Measurements from ENCODE around the gene AFAP1L1.

The AFAP1L1 gene

GRCh38 chr5:149315753-149316152, 44.1 kb downstream of the AFAP1L1 start:
- DNase-seq (ENCODE audit: low read depth): no peak

GRCh38 chr5:149317281-149318048, 45.8 kb downstream of the AFAP1L1 start:
- no peak for DNase-seq (ENCODE audit: low read depth)

DNA sequence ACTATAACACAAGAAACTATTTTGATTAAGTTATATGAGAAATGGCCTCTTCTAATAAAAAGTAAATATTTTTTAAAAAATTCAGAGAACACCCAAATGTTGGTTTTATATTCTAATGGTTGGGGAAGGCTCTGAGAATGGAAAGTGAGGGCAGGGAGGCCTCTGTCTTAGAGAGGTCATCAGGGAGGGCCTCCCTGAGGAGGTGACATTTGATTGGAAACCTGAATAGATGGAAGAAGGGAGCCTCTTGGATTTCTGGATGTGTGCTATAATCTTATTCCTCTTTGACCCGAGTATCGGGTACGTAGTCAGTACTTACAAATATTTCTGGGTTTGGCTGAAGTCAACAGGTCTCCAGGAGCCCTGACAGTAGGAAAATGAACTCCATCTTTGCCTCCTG, 47.5 kb downstream of the AFAP1L1 start:
- no peak for DNase-seq (ENCODE audit: low read depth)

GRCh38 chr5:149320791-149321330, 49.2 kb downstream of the AFAP1L1 start:
- DNase-seq (ENCODE audit: low read depth): no peak

DNA sequence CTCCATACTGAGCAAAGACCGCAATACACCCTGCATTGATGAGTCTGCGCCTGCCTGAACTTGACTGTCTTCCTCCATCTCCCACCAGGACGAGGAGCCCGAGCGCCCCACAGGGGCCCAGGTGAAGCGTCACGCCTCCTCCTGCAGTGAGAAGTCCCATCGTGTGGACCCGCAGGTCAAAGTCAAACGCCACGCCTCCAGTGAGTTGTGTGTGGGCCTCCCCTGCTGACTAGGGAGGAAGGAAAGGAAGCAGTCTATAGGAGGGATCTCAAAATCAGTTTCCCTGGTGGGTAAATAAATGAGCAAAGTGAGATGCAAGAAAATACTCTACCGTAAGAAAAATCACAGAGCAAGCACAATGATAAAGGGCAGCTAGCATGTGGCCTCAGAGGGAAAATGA, 50.9 kb downstream of the AFAP1L1 start:
- DNase-seq (ENCODE audit: low read depth): no peak

GRCh38 chr5:149323210-149323609, 51.6 kb downstream of the AFAP1L1 start:
- DNase-seq (ENCODE audit: low read depth): no peak

DNA sequence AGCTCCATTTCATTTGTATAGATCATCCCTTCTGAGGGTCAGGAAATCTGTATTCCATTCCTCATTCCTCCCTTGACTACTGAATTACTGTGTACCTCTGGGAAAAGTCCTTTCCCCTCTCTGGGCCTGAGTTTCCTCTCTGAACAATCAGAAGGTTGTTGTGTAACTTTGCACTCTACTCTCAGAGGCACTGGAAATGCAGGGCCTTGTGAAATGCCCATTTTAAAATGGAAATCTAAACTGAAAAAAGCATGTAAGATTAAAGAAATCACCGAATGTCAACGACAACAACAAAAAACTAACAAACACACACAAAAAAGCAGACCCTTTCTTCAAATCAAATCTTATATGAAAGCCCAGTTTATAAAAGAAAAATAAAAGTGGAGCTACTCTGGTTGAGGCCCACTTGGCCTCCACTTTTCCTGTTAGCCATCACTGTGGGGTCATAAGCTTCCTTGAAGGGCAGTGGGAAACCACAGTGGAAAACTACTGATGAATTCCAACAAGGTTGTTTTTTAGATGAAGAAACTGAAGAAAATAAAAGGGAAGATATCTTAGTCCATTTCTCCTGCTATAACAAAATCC, 52.1 kb downstream of the AFAP1L1 start:
- no peak for DNase-seq (ENCODE audit: low read depth)

GRCh38 chr5:149324641-149325040, 53.0 kb downstream of the AFAP1L1 start:
- no peak for DNase-seq (ENCODE audit: low read depth)

DNA sequence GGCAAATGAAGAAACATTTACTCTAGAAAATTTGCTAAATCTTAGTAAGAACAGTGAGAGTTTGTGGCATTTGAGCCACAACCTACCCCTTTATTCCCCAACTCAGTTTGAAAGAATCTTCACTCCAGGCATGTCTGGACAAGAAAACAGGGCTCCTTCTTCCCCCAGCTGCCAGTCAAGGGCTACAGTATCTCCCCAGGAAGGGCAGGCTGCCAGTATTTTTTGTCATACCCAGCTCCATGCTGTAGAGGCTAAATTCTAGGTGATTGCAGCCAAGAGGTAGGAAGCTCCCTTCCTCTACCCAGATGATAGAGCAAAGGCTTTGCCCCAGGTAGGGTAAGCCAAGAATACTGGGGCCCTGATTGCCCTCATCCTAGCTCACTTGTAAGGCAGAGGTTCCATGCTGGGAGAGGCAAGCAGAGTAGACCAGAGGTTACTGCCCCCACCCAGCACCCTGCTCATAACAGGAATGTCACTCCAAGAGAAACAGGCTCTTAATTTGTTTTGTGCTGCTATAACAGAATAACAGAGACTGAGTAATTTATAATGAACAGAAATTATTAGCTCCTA, 53.6 kb downstream of the AFAP1L1 start:
- DNase-seq (ENCODE audit: low read depth): no peak

DNA sequence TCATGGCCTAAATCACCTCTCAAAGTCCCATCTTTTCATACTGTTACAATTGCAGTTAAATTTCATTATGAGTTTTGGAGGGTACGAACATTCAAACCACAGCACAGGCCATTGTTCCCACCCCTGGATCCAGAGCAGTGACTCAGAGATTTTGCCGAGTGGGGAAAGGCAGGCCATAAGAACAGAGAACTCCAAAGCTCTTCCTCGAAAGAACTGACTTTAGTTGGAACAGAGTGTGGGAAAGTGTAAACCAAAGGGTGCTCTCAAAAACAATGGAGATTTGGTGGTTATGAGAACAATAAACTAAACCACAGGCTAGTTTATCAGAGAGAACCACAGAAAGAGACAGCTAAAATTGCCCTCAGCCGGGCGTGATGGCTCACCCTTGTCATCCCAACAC, 54.2 kb downstream of the AFAP1L1 start:
- DNase-seq (ENCODE audit: low read depth): no peak

GRCh38 chr5:149326611-149327010, 55.0 kb downstream of the AFAP1L1 start:
- DNase-seq (ENCODE audit: low read depth): no peak

DNA sequence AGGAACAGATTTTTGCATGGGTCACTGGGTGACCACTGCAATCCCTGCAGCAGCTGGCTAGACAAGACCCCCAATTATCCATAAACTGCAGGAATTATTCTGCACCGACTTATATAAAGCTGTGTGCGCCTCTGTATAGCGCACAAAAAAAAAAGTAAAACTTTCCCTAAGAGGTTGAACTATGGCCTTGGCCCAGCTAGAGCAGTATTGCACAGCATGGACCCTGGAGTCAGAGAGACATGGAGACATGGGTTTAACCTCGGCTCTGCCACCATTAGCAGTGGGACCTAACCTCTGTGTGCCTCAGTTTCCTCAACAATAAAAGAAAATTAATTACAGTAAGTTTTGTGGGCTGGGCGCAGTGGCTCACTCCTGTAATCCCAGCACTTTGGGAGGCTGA, 56.5 kb downstream of the AFAP1L1 start:
- no peak for DNase-seq (ENCODE audit: low read depth)

- no peak for DNase-seq (ENCODE audit: low read depth)
Observed at GRCh38 chr5:149333711-149334443, 62.2 kb downstream of the AFAP1L1 start.

DNA sequence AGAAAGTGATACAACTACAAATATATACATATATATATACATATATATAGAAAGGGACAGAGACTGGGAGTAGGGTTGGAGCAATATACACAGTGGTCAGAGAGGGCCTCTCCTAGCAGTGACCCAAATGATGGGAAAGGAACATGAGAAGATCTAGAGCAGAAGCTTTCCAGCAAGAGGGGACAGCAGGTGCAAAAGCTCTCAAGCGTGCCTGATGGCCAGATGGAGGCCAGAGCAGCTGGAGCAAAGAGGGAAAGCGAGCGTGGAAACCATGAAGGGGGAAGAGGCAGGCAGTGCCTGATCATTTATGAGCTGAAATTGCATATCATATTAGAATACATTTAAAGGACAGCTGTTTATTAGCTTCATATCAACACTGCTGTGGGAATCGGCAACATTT, 66.1 kb downstream of the AFAP1L1 start:
- no peak for DNase-seq (ENCODE audit: low read depth)

- DNase-seq (ENCODE audit: low read depth): no peak
Observed at GRCh38 chr5:149338364-149338763, 66.7 kb downstream of the AFAP1L1 start.

DNA sequence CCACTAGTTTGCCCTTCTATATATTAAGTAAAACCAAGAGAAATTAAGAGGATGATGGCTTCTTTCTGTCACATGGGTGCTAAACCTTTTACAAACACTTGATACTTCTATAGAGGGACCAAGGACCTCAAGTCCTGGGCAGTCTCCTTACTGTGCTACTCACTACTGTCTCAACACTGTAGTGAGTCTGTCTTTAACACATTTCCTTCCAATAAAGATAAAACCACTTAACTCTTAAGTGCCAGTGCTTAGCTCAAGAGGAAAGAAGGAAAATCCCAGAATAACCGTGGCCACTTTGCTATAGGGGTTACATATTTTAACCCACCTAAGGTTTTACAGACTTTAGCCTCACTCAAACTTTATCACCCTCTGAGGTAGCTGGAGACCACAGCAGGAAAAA, 69.3 kb downstream of the AFAP1L1 start:
- no peak for DNase-seq (ENCODE audit: low read depth)

GRCh38 chr5:149341876-149342275, 70.2 kb downstream of the AFAP1L1 start:
- DNase-seq (ENCODE audit: low read depth): no peak

DNA sequence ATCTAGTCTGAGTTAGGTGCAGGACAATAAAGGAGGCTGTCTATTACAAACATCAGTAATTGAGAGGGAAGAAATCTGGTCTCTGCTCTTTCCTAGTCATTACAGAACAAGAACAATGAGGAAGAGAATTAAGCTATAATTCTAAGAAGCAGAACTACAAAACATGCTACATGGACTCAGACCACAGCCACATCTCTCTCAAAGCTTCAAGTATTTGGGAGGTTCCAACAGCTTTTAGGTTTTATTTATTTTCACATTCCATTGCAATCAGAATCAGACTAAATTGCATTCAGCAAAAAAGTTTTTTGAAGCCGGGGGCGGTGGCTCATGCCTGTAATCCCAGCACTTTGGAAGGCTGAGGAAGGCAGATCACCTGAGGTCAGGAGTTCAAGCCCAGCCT, 72.5 kb downstream of the AFAP1L1 start:
- no peak for DNase-seq (ENCODE audit: low read depth)

DNA sequence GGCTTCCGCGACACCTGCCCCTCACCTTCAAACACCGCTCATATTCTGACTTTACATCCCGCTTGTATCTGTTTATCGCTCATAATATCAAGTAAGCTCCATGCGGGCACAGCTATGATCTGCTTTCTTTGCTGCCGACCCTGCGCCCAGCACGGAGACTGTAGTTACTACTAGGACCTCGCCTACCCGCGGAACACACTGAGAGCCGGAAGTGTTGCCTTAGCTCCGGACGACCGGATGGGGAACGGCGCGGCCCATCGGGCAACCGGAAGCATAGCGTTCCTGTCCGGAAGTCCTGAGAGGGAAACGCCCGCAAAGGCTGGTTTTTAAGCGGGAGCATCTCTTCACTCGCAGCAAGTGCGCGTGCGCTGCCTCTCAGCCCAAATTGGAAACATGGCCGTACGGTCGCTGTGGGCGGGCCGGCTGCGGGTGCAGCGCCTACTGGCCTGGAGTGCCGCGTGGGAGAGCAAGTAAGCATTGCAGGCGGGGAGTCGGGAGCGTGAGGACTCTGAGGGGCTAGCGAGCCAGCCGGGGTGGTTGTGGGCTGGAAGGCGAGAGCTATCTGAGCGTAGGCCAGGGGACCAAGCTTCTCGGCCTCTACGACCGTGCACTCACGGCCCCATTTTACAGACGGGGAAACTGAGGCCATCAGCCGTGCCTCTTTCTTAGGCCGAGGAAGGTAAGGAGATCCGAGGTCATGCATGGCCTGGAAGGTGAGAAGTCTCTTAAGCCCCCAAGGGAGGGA, 73.7 kb downstream of the AFAP1L1 start, which contains the start of gene GRPEL2:
TSS of gene GRPEL2 (plus strand) at position 353 of the 745 bp plus-strand sequence. CDS start at position 394, 41 bp downstream.
- peak; percentile 80 for DNase-seq (ENCODE audit: low read depth)

DNA sequence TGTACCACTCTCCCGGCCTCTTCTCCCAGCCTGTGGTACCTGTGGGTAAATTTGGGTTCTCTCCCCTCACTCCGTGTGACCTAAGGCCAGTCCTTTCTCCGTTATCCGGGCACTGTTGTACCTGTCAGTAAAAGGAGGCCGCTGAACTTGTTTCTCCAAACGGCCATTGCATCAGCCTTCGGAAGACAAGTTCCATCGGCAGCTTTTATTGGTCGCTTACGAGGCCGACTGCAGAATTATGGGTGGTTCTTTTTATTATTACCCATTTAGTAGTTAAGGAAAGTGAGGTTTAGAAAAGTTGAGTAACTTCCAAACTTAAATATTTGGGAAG, 74.2 kb downstream of the AFAP1L1 start:
- no peak for DNase-seq (ENCODE audit: low read depth)

GRCh38 chr5:149348518-149348917, 76.9 kb downstream of the AFAP1L1 start:
- no peak for DNase-seq (ENCODE audit: low read depth)

DNA sequence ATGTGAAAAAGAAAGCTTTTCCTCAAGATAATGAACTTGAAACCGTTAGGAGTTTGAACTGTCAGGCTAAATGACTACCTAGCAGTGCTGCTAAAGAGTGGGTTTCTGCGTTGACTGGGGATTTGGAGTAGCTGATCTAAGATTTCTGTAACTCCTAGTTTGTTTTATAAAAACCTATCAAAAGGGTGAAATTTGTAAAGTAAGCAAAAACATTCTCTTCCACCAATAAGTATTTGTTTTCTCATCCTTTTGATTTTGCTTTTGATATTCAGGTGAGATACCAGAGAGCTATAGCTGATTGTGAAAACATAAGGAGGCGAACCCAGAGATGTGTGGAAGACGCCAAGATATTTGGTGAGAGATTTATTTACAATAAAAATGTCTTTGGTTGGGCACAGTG, 77.7 kb downstream of the AFAP1L1 start:
- DNase-seq (ENCODE audit: low read depth): no peak
